IMR-90 (cell line): Measurements from ENCODE around the gene PSMB3.

Experiments used
- CEBPB ChIP-seq: IDR thresholded peaks from 2 replicates; pipeline ENCODE4 v1.6.1; 2012; ENCODE audit warnings: low read depth, low read length, improper control_type of control experiment
- CHD1 ChIP-seq: IDR thresholded peaks from 2 replicates; pipeline ENCODE4 v1.6.1; 2012; ENCODE audit warnings: low read depth, low read length, improper control_type of control experiment
- FOS ChIP-seq: fragments of 150-350 bp; IDR thresholded peaks from 2 replicates; pipeline ENCODE4 v1.6.1; 2016; ENCODE audit warnings: low read depth, low read length
- MAZ ChIP-seq: IDR thresholded peaks from 2 replicates; pipeline ENCODE4 v1.6.1; 2012; ENCODE audit warnings: low read depth, mild to moderate bottlenecking, low read length, improper control_type of control experiment, moderate library complexity, borderline replicate concordance
- MXI1 ChIP-seq: IDR thresholded peaks from 2 replicates; pipeline ENCODE4 v1.6.1; 2012; ENCODE audit warnings: low read depth, mild to moderate bottlenecking, low read length, moderate library complexity, borderline replicate concordance
- NFE2L2 ChIP-seq: fragments of 150-350 bp; IDR thresholded peaks from 2 replicates; pipeline ENCODE4 v1.6.1; 2016; ENCODE audit warnings: low read depth, mild to moderate bottlenecking, low read length
- POLR2A ChIP-seq: IDR thresholded peaks from 2 replicates; pipeline ENCODE4 v1.6.1; 2012; ENCODE audit warnings: mild to moderate bottlenecking, low read depth, low read length
- RAD21 ChIP-seq: IDR thresholded peaks from 2 replicates; pipeline ENCODE4 v1.6.1; 2012; ENCODE audit warnings: low read length, improper control_type of control experiment
- SMC3 ChIP-seq: fragments of 150-350 bp; IDR thresholded peaks from 2 replicates; pipeline ENCODE4 v1.6.1; 2016; ENCODE audit warnings: low read depth, mild to moderate bottlenecking, antibody characterized with exemption, low read length, moderate library complexity
- TF ChIP-seq, protein P1 (sequence below): conservative IDR thresholded peaks from 2 replicates; pipeline ENCODE4 v1.5.1; 2012; ENCODE audit warnings: mild to moderate bottlenecking, low read depth, low read length, improper control_type of control experiment
- TF ChIP-seq, protein P2 (sequence below): fragments of 150-350 bp; IDR thresholded peaks from 2 replicates; pipeline ENCODE4 v1.6.1; 2017; ENCODE audit warnings: mild to moderate bottlenecking, antibody characterized with exemption, low read length, low read depth

DNA sequence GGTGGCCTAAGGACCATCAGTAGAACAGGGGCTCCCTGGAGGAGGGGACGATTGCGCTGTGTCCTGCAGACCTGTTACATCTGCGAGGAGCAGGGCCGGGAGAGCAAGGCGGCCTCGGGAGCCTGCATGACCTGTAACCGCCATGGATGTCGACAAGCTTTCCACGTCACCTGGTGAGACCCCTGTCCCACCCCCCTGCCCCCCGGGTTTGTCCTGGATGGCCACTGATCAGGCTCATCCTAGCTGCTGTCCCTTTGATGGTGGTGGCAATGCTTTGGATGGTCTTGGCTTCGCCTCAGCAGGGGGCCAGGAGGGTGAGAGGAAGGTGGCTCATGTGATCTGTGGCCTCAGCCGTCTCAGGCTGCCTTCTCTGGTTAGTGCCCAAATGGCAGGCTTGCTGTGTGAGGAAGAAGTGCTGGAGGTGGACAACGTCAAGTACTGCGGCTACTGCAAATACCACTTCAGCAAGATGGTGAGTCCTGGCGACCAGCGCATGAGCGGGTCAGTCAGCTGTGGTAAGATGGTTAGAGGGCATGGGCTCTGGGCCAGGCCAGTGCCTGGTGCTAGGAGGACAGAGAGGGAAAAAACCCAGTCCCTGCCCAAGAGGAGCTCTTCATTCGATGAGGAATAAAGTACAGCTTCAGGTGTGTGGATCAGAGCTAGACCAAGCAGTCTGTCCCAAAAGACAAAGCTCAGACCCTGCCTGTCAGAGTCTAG is 43.3 kb upstream of the PSMB3 start:
- TF ChIP-seq POLR2A (no peak), SMC3 (no peak), FOS (no peak), NFE2L2 (no peak), MXI1 (no peak), MAZ (no peak), CHD1 (no peak), RAD21 (no peak), CEBPB (no peak)
- TF ChIP-seq, protein P1, sequence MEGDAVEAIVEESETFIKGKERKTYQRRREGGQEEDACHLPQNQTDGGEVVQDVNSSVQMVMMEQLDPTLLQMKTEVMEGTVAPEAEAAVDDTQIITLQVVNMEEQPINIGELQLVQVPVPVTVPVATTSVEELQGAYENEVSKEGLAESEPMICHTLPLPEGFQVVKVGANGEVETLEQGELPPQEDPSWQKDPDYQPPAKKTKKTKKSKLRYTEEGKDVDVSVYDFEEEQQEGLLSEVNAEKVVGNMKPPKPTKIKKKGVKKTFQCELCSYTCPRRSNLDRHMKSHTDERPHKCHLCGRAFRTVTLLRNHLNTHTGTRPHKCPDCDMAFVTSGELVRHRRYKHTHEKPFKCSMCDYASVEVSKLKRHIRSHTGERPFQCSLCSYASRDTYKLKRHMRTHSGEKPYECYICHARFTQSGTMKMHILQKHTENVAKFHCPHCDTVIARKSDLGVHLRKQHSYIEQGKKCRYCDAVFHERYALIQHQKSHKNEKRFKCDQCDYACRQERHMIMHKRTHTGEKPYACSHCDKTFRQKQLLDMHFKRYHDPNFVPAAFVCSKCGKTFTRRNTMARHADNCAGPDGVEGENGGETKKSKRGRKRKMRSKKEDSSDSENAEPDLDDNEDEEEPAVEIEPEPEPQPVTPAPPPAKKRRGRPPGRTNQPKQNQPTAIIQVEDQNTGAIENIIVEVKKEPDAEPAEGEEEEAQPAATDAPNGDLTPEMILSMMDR, result no peak
- TF ChIP-seq, protein P2, sequence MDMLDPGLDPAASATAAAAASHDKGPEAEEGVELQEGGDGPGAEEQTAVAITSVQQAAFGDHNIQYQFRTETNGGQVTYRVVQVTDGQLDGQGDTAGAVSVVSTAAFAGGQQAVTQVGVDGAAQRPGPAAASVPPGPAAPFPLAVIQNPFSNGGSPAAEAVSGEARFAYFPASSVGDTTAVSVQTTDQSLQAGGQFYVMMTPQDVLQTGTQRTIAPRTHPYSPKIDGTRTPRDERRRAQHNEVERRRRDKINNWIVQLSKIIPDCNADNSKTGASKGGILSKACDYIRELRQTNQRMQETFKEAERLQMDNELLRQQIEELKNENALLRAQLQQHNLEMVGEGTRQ, result no peak
